Gastroesophageal sphincter (tissue), 4 donors: ENCODE results near the gene NRG2. TPM values are rescaled to one million over a fixed set of nuclear protein-coding genes. Genes with fewer than 3 reads are reported as not detected.

Experiments
- ATAC-seq: fragments of 150-250 bp; one replicate; pipeline ENCODE4 v1.9.1; 2016; ENCODE audit warnings: mild to moderate bottlenecking, moderate library complexity
- H3K27ac ChIP-seq, 4 donors: fragments of 200-600 bp; sonication (generic) in 3 of 4; 1 replicate in 3 of 4; 2 replicates in 1 of 4; pipeline ENCODE4 v1.5.1; 2016 to 2019
- H3K27me3 ChIP-seq: fragments of 200-600 bp; sonication (generic); one replicate; pipeline ENCODE4 v1.5.1; 2019
- H3K36me3 ChIP-seq, 2 donors: fragments of 200-600 bp; sonication (generic); one replicate each; pipeline ENCODE4 v1.5.1; 2019; ENCODE audit warnings: control low read depth in 1 of 2
- H3K4me1 ChIP-seq, 3 donors: fragments of 200-600 bp; sonication (generic); 1 replicate in 2 of 3; 2 replicates in 1 of 3; pipeline ENCODE4 v1.5.1; 2016 to 2019; ENCODE audit warnings: control low read depth in 2 of 3
- H3K4me3 ChIP-seq, 2 donors: fragments of 200-600 bp; sonication (generic); one replicate each; pipeline ENCODE4 v1.5.1; 2019; ENCODE audit warnings: mild to moderate bottlenecking in 1 of 2, moderate library complexity in 1 of 2
- H3K9me3 ChIP-seq, 3 donors: fragments of 200-600 bp; sonication (generic); one replicate each; pipeline ENCODE4 v1.5.1; 2017 to 2019; ENCODE audit warnings: control low read depth in 2 of 3
- EP300 ChIP-seq: sonication (generic); formaldehyde crosslinking; IDR thresholded peaks from one replicate; pipeline ENCODE4 v1.6.1; 2017; ENCODE audit warnings: antibody characterized with exemption, mild to moderate bottlenecking
- POLR2A ChIP-seq, 2 donors: fragments of 450-650 bp; IDR thresholded peaks; one replicate each; pipeline ENCODE4 v1.6.1; 2017; ENCODE audit warnings: antibody characterized with exemption in 2 of 2, mild to moderate bottlenecking in 2 of 2, moderate library complexity in 1 of 2
- POLR2AphosphoS5 ChIP-seq: sonication (generic); formaldehyde crosslinking; IDR thresholded peaks from one replicate; pipeline ENCODE4 v1.6.1; 2017; ENCODE audit warnings: antibody characterized with exemption
- WGBS, 2 donors: methylation state at CpG; one replicate each; pipeline ENCODE4 v1.1.5; 2018; ENCODE audit warnings: low coverage in 1 of 2; 5-methylcytosine and 5-hydroxymethylcytosine counted together
- total RNA-seq, 4 donors: library from RNA; depleted of rRNA; stranded (reverse); fragments of >200 nt; gene quantifications; one replicate each; pipeline ENCODE4 v1.1.0, GENCODE V29; 2016
- TF ChIP-seq, protein P1 (sequence below), 4 experiments: fragments of 200-600 bp in 2 of 4; fragments of 450-650 bp in 2 of 4; sonication (generic) in 1 of 4; IDR thresholded peaks; one replicate each; pipeline ENCODE4 v1.5.1; 2017 to 2019; ENCODE audit warnings: antibody characterized with exemption in 4 of 4, mild to moderate bottlenecking in 2 of 4, moderate library complexity in 2 of 4

NRG2 gene
- total RNA-seq, 4 donors from 2014 or later: 3.2 to 7.6 (median 5.1) TPM

GRCh38 chr5:140003519-140003918 is 39.6 kb downstream of the NRG2 start:
- Histone ChIP-seq H3K36me3 (no peaks in the 10 kb centered on the region), H3K9me3 (no peaks in the 10 kb centered on the region), H3K27me3 (no peaks in the 10 kb centered on the region), H3K4me3 (no peak overlapping the region), H3K4me1 (no peaks in the 10 kb centered on the region), H3K27ac (no peak overlapping the region)
- ATAC-seq: no peak
- no peak for TF ChIP-seq POLR2AphosphoS5
- TF ChIP-seq, protein P1, sequence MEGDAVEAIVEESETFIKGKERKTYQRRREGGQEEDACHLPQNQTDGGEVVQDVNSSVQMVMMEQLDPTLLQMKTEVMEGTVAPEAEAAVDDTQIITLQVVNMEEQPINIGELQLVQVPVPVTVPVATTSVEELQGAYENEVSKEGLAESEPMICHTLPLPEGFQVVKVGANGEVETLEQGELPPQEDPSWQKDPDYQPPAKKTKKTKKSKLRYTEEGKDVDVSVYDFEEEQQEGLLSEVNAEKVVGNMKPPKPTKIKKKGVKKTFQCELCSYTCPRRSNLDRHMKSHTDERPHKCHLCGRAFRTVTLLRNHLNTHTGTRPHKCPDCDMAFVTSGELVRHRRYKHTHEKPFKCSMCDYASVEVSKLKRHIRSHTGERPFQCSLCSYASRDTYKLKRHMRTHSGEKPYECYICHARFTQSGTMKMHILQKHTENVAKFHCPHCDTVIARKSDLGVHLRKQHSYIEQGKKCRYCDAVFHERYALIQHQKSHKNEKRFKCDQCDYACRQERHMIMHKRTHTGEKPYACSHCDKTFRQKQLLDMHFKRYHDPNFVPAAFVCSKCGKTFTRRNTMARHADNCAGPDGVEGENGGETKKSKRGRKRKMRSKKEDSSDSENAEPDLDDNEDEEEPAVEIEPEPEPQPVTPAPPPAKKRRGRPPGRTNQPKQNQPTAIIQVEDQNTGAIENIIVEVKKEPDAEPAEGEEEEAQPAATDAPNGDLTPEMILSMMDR (IDR thresholded peaks at IDR 0.05): no peak
- no peak for TF ChIP-seq POLR2A (IDR thresholded peaks at IDR 0.05)
- no peak for TF ChIP-seq EP300
- WGBS, 2 donors: 73 to 100% methylated on average over 1 of the region's 1 CpG

DNA sequence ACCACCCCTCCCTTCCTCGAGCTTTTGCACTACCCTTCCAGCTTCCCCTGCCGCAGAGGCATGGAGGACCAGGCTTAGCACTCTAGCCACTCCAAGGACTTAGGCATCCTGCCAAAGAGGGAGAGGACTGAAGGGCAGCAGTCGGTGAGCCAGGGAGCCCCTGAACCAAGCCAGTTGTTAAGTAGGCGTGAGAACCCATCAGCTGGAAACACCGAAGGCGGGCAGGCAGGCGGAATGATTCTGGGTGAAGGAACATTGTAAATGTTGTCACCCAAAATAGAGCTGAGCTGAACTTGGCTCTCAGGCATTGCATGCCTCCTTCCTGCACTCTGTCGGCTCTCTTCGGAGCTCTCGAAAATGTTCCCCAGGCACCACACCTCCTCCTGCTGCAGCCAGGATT is 42.8 kb downstream of the NRG2 start:
- Histone ChIP-seq H3K9me3 (no peaks in the 10 kb centered on the region), H3K4me1 (no peaks in the 10 kb centered on the region), H3K27ac (no peak overlapping the region), H3K4me3 (no peak overlapping the region), H3K27me3 (no peaks in the 10 kb centered on the region), H3K36me3 (no peaks in the 10 kb centered on the region)
- TF ChIP-seq POLR2A (IDR thresholded peaks at IDR 0.05) (no peak), POLR2AphosphoS5 (no peak), EP300 (no peak)
- TF ChIP-seq, protein P1 (IDR thresholded peaks at IDR 0.05): no peak
- no peak for ATAC-seq
- WGBS, 2 donors: 68 to 73% methylated on average over 5 to 9 of the region's 10 CpGs

DNA sequence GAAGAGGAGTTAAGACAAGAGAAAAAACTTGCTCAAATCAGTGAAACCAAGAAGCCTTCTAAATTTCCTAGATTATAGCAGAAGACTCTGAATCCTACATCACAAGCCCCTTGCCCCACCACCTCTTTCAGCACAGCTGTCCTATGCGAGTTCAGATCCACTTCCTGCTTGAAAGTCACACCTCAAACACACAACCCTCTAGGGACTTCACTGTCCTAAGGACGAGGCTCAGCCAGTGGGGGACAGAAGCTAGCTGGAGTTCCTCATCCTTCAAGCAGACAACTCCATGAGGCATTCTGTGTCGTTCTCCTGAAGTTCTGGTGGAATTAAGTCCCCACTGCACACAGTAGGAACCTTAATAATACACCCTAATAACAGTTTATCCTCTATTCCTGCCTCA is 44.3 kb downstream of the NRG2 start:
- H3K27ac ChIP-seq: no peak overlapping the region
- H3K4me1 ChIP-seq: no peaks in the 10 kb centered on the region
- ATAC-seq: no peak
- H3K27me3 ChIP-seq: no peaks in the 10 kb centered on the region
- TF ChIP-seq POLR2A (IDR thresholded peaks at IDR 0.05): no peak
- TF ChIP-seq EP300: no peak
- TF ChIP-seq, protein P1 (IDR thresholded peaks at IDR 0.05): no peak
- TF ChIP-seq POLR2AphosphoS5: no peak
- 73 to 80% methylated on average over 1 to 3 of the region's 3 CpGs for WGBS, 2 donors
- H3K9me3 ChIP-seq: no peaks in the 10 kb centered on the region
- H3K4me3 ChIP-seq: no peak overlapping the region
- no peaks in the 10 kb centered on the region for H3K36me3 ChIP-seq

- Histone ChIP-seq H3K36me3 (no peaks in the 10 kb centered on the region), H3K4me1 (no peaks in the 10 kb centered on the region), H3K4me3 (no peak overlapping the region), H3K27ac (no peak overlapping the region), H3K27me3 (no peaks in the 10 kb centered on the region), H3K9me3 (no peaks in the 10 kb centered on the region)
- ATAC-seq: no peak
- TF ChIP-seq, protein P1 (IDR thresholded peaks at IDR 0.05): no peak
- TF ChIP-seq POLR2A (IDR thresholded peaks at IDR 0.05) (no peak), POLR2AphosphoS5 (no peak), EP300 (no peak)
- 67 to 100% methylated on average over 1 of the region's 1 CpG for WGBS, 2 donors
Observed at GRCh38 chr5:139997276-139997675, 45.8 kb downstream of the NRG2 start.

DNA sequence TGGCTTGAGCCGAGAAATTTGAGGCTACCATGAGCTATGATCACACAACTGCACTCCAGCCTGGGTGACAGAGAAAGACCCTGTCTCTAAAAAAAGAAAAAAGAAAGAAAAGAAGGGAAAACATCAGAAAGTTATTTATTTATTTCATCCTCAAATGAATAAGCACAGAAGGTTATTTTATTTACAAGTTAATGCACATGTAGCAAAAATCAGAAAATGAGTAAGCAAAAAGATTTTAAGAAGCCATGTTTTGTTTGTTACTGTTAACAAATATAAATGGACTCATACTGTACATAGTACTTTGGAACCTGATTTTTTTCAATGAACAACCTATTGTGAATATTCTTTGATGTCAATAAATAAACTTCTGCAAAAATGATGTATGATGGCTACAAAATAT is 47.2 kb downstream of the NRG2 start:
- Histone ChIP-seq H3K36me3 (no peaks in the 10 kb centered on the region), H3K4me1 (no peaks in the 10 kb centered on the region)
- 67 to 100% methylated on average over 1 of the region's 1 CpG for WGBS, 2 donors

More for the DNA sequence above, 47.2 kb downstream of the NRG2 start:
- Histone ChIP-seq H3K27me3 (no peaks in the 10 kb centered on the region), H3K27ac (no peak overlapping the region), H3K9me3 (no peaks in the 10 kb centered on the region), H3K4me3 (no peak overlapping the region)
- no peak for ATAC-seq
- TF ChIP-seq EP300: no peak
- TF ChIP-seq, protein P1 (IDR thresholded peaks at IDR 0.05): no peak
